ENCODE data around the gene UBAP2. TPM values are rescaled to one million over a fixed set of nuclear protein-coding genes. Genes with fewer than 3 reads are reported as not detected.

The UBAP2 gene
- total RNA-seq, 2 donors from 2014 or later: 45.7 to 57.0 TPM

- Mint-ChIP-seq H3K4me3 (no peak overlapping the region), H3K36me3 (ENCODE audit: low read depth) (peaks cover 44% of the 10 kb centered on the region), H3K27me3 (no peaks in the 10 kb centered on the region), H3K4me1 (peaks cover 17% of the 10 kb centered on the region), H3K27ac (no peak overlapping the region), H3K9me3 (no peaks in the 10 kb centered on the region)
- no peak for ATAC-seq (replicated peaks)
Observed at GRCh38 chr9:33907347-33907746, 141.3 kb downstream of the UBAP2 start.

- Mint-ChIP-seq H3K36me3 (ENCODE audit: low read depth) (peaks cover 45% of the 10 kb centered on the region), H3K4me3 (no peak overlapping the region), H3K27me3 (no peaks in the 10 kb centered on the region), H3K9me3 (no peaks in the 10 kb centered on the region), H3K27ac (no peak overlapping the region), H3K4me1 (peaks cover 17% of the 10 kb centered on the region)
- no peak for ATAC-seq (replicated peaks)
Observed at GRCh38 chr9:33906769-33907168, 141.9 kb downstream of the UBAP2 start.

GRCh38 chr9:33905137-33905536 lies 143.6 kb downstream of the UBAP2 start:
- Mint-ChIP-seq H3K4me1 (peaks cover 17% of the 10 kb centered on the region), H3K9me3 (no peaks in the 10 kb centered on the region), H3K27me3 (no peaks in the 10 kb centered on the region), H3K36me3 (ENCODE audit: low read depth) (peaks cover 51% of the 10 kb centered on the region), H3K27ac (no peak overlapping the region), H3K4me3 (no peak overlapping the region)
- no peak for ATAC-seq (replicated peaks)

- Mint-ChIP-seq H3K36me3 (ENCODE audit: low read depth) (peaks cover 66% of the 10 kb centered on the region), H3K27me3 (no peaks in the 10 kb centered on the region), H3K9me3 (no peaks in the 10 kb centered on the region), H3K4me3 (no peak overlapping the region), H3K27ac (peak overlapping the region; percentile 17), H3K4me1 (peaks cover 17% of the 10 kb centered on the region)
- no peak for ATAC-seq (replicated peaks)
Observed at GRCh38 chr9:33903157-33903780, 145.4 kb downstream of the UBAP2 start.

GRCh38 chr9:33894316-33894715 lies 154.4 kb downstream of the UBAP2 start:
- H3K27ac Mint-ChIP-seq: no peak overlapping the region
- H3K9me3 Mint-ChIP-seq: no peaks in the 10 kb centered on the region
- no peaks in the 10 kb centered on the region for H3K27me3 Mint-ChIP-seq
- H3K4me1 Mint-ChIP-seq: peaks cover 5% of the 10 kb centered on the region
- no peak for ATAC-seq (replicated peaks)
- no peak overlapping the region for H3K4me3 Mint-ChIP-seq
- peaks cover 70% of the 10 kb centered on the region for H3K36me3 Mint-ChIP-seq (ENCODE audit: low read depth)

- Mint-ChIP-seq H3K4me1 (peaks cover 5% of the 10 kb centered on the region), H3K4me3 (no peak overlapping the region), H3K27me3 (no peaks in the 10 kb centered on the region), H3K27ac (no peak overlapping the region), H3K36me3 (ENCODE audit: low read depth) (peaks cover 68% of the 10 kb centered on the region), H3K9me3 (no peaks in the 10 kb centered on the region)
- ATAC-seq (replicated peaks): no peak
Observed at GRCh38 chr9:33893861-33894260, 154.8 kb downstream of the UBAP2 start.

- no peak overlapping the region for H3K27ac Mint-ChIP-seq
- H3K36me3 Mint-ChIP-seq (ENCODE audit: low read depth): peaks cover 73% of the 10 kb centered on the region
- ATAC-seq (replicated peaks): no peak
- no peaks in the 10 kb centered on the region for H3K27me3 Mint-ChIP-seq
- peaks cover 13% of the 10 kb centered on the region for H3K4me1 Mint-ChIP-seq
- H3K9me3 Mint-ChIP-seq: no peaks in the 10 kb centered on the region
- H3K4me3 Mint-ChIP-seq: no peak overlapping the region
Observed at GRCh38 chr9:33885948-33886347, 162.7 kb downstream of the UBAP2 start.

- H3K27me3 Mint-ChIP-seq: no peaks in the 10 kb centered on the region
- peak overlapping the region; percentile 50 for H3K27ac Mint-ChIP-seq
- H3K4me1 Mint-ChIP-seq: peaks cover 20% of the 10 kb centered on the region
- no peaks in the 10 kb centered on the region for H3K9me3 Mint-ChIP-seq
- H3K36me3 Mint-ChIP-seq (ENCODE audit: low read depth): peaks cover 70% of the 10 kb centered on the region
- no peak for ATAC-seq (replicated peaks)
- H3K4me3 Mint-ChIP-seq: no peak overlapping the region
Observed at GRCh38 chr9:33884856-33885701, 163.6 kb downstream of the UBAP2 start.

- peak; percentile 81 for ATAC-seq (replicated peaks)
- Mint-ChIP-seq H3K27me3 (no peaks in the 10 kb centered on the region), H3K4me3 (peak overlapping the region; percentile 62), H3K36me3 (ENCODE audit: low read depth) (peaks cover 44% of the 10 kb centered on the region), H3K9me3 (no peaks in the 10 kb centered on the region), H3K4me1 (peaks cover 36% of the 10 kb centered on the region), H3K27ac (peak overlapping the region; percentile 80)
Observed at GRCh38 chr9:33881635-33882034, 167.1 kb downstream of the UBAP2 start.

GRCh38 chr9:33880211-33881089 lies 168.2 kb downstream of the UBAP2 start:
- peaks cover 32% of the 10 kb centered on the region for H3K36me3 Mint-ChIP-seq (ENCODE audit: low read depth)
- H3K4me3 Mint-ChIP-seq: peak overlapping the region; percentile 62
- no peaks in the 10 kb centered on the region for H3K27me3 Mint-ChIP-seq
- H3K27ac Mint-ChIP-seq: peak overlapping the region; percentile 80
- H3K9me3 Mint-ChIP-seq: no peaks in the 10 kb centered on the region
- peaks cover 36% of the 10 kb centered on the region for H3K4me1 Mint-ChIP-seq
- ATAC-seq (replicated peaks): peak; percentile 68

GRCh38 chr9:33878691-33879366 lies 169.9 kb downstream of the UBAP2 start:
- Mint-ChIP-seq H3K36me3 (ENCODE audit: low read depth) (peaks cover 22% of the 10 kb centered on the region), H3K4me3 (no peak overlapping the region), H3K9me3 (no peaks in the 10 kb centered on the region), H3K4me1 (peaks cover 36% of the 10 kb centered on the region), H3K27ac (no peak overlapping the region), H3K27me3 (no peaks in the 10 kb centered on the region)
- ATAC-seq (replicated peaks): no peak

GRCh38 chr9:33877727-33878489 lies 170.8 kb downstream of the UBAP2 start:
- H3K9me3 Mint-ChIP-seq: no peaks in the 10 kb centered on the region
- H3K4me1 Mint-ChIP-seq: peaks cover 36% of the 10 kb centered on the region
- peaks cover 22% of the 10 kb centered on the region for H3K36me3 Mint-ChIP-seq (ENCODE audit: low read depth)
- no peak overlapping the region for H3K4me3 Mint-ChIP-seq
- no peaks in the 10 kb centered on the region for H3K27me3 Mint-ChIP-seq
- ATAC-seq (replicated peaks): no peak
- peak overlapping the region; percentile 50 for H3K27ac Mint-ChIP-seq

All from activated T-helper 17 cell treated with anti-CD3 and anti-CD28 coated beads, Interleukin-2, amount 50 U/mL, for 72 hours (primary cell).